Stimulated activated CD8-positive, alpha-beta memory T cell treated with anti-CD3 and anti-CD28 coated beads, Interleukin-4, amount 100 ng/mL, for 48 hours (primary cell): Measurements from ENCODE around the gene USP25.

Source experiments
- DNase-seq: peaks from one replicate; pipeline ENCODE4 v3.0.0-alpha.2; 2020

Gene USP25

GRCh38 chr21:15820852-15821379 lies 91.1 kb downstream of the USP25 start:
- DNase-seq, result no peak

- DNase-seq, result no peak
These were observed 93.8 kb downstream of the USP25 start for GRCh38 chr21:15823486-15824150.

- DNase-seq, result no peak
These were observed 95.9 kb downstream of the USP25 start for GRCh38 chr21:15825700-15826099.

GRCh38 chr21:15826147-15826780 lies 96.5 kb downstream of the USP25 start:
- DNase-seq, result no peak

GRCh38 chr21:15826908-15827601 lies 97.3 kb downstream of the USP25 start:
- DNase-seq, result no peak

- no peak for DNase-seq
These were observed 101.7 kb downstream of the USP25 start for GRCh38 chr21:15831497-15831896.

GRCh38 chr21:15837645-15838044 lies 107.9 kb downstream of the USP25 start:
- no peak for DNase-seq

- no peak for DNase-seq
These were observed 109.2 kb downstream of the USP25 start for GRCh38 chr21:15839026-15839425.

- DNase-seq, result no peak
These were observed 109.8 kb downstream of the USP25 start for GRCh38 chr21:15839601-15840000.

- DNase-seq, result no peak
These were observed 110.6 kb downstream of the USP25 start for GRCh38 chr21:15840406-15840805.

- DNase-seq, result no peak
These were observed 112.2 kb downstream of the USP25 start for GRCh38 chr21:15841856-15842564.

- no peak for DNase-seq
These were observed 112.7 kb downstream of the USP25 start for GRCh38 chr21:15842565-15842880.

GRCh38 chr21:15843766-15844165 lies 114.0 kb downstream of the USP25 start:
- no peak for DNase-seq

- DNase-seq, result no peak
These were observed 119.1 kb downstream of the USP25 start for GRCh38 chr21:15848634-15849560.

GRCh38 chr21:15849927-15850326 lies 120.1 kb downstream of the USP25 start:
- no peak for DNase-seq

GRCh38 chr21:15850645-15851044 lies 120.9 kb downstream of the USP25 start:
- no peak for DNase-seq

GRCh38 chr21:15852146-15852545 lies 122.4 kb downstream of the USP25 start:
- DNase-seq, result no peak

- no peak for DNase-seq
These were observed 123.3 kb downstream of the USP25 start for GRCh38 chr21:15853126-15853525.

GRCh38 chr21:15856813-15857212 lies 127.0 kb downstream of the USP25 start:
- no peak for DNase-seq

GRCh38 chr21:15857740-15858139 lies 128.0 kb downstream of the USP25 start:
- DNase-seq, result no peak

- no peak for DNase-seq
These were observed 130.8 kb downstream of the USP25 start for GRCh38 chr21:15860541-15860940.

- DNase-seq, result no peak
These were observed 139.2 kb downstream of the USP25 start for GRCh38 chr21:15868940-15869339.
